Endodermal cell (in vitro differentiated cells): Measurements from ENCODE around the gene KATNA1. TPM values are rescaled to one million over a fixed set of nuclear protein-coding genes. Genes with fewer than 3 reads are reported as not detected.
A peak's percentile ranks its signal among the peaks of the same experiment; 100 is the strongest.

Experiments
- DNase-seq: peaks from one replicate; pipeline ENCODE4 v3.0.0-alpha.2; 2017
- H3K27ac ChIP-seq: 2 replicates; pipeline ENCODE4 v1.5.1; 2013; ENCODE audit warnings: mild to moderate bottlenecking, low read depth, low read length, moderate library complexity
- H3K27me3 ChIP-seq: 2 replicates; pipeline ENCODE4 v1.6.1; 2013; ENCODE audit warnings: mild to moderate bottlenecking, low read length, moderate library complexity; ENCODE audit not compliant: insufficient read depth, control insufficient read depth, poor library complexity, severe bottlenecking
- H3K36me3 ChIP-seq: 2 replicates; pipeline ENCODE4 v1.7.0; 2013; ENCODE audit warnings: mild to moderate bottlenecking, low read length, moderate library complexity; ENCODE audit not compliant: control insufficient read depth, insufficient read depth
- H3K4me1 ChIP-seq: one replicate; pipeline ENCODE4 v1.7.0; 2013; ENCODE audit warnings: low read length; ENCODE audit not compliant: control insufficient read depth, insufficient read depth
- H3K4me3 ChIP-seq: 2 replicates; pipeline ENCODE4 v1.5.1; 2013; ENCODE audit warnings: mild to moderate bottlenecking, low read length, moderate library complexity
- H3K9ac ChIP-seq: 2 replicates; pipeline ENCODE4 v1.6.1; 2013; ENCODE audit warnings: mild to moderate bottlenecking, low read length, moderate library complexity; ENCODE audit not compliant: poor library complexity, severe bottlenecking; ENCODE audit errors: extremely low read depth
- H3K9me3 ChIP-seq: 2 replicates; pipeline ENCODE4 v1.6.1; 2013; ENCODE audit warnings: mild to moderate bottlenecking, low read length, moderate library complexity; ENCODE audit not compliant: control insufficient read depth
- H3K27ac Mint-ChIP-seq: 2 replicates; pipeline ENCODE4 v1.8.0; 2020; ENCODE audit warnings: mixed read lengths
- H3K27me3 Mint-ChIP-seq: 2 replicates; pipeline ENCODE4 v1.8.0; 2021; ENCODE audit warnings: mild to moderate bottlenecking, mixed read lengths; ENCODE audit not compliant: insufficient read depth
- H3K36me3 Mint-ChIP-seq: 2 replicates; pipeline ENCODE4 v1.8.0; 2020; ENCODE audit warnings: low read depth, mixed read lengths
- H3K4me1 Mint-ChIP-seq: 2 replicates; pipeline ENCODE4 v1.8.0; 2020; ENCODE audit warnings: mixed read lengths
- H3K4me3 Mint-ChIP-seq: 2 replicates; pipeline ENCODE4 v1.8.0; 2020; ENCODE audit warnings: mild to moderate bottlenecking, moderate library complexity, mixed read lengths
- H3K9me3 Mint-ChIP-seq: 2 replicates; pipeline ENCODE4 v1.8.0; 2020; ENCODE audit warnings: mild to moderate bottlenecking, mixed read lengths
- WGBS, 2 experiments: methylation state at CpG; one replicate each; pipeline versions ENCODE4 v1.1.5 to v1.1.7; 2013; ENCODE audit warnings: missing lambda C conversion rate in 2 of 2, mixed read lengths in 1 of 2; ENCODE audit not compliant: insufficient coverage in 1 of 2, insufficient read length in 1 of 2; 5-methylcytosine and 5-hydroxymethylcytosine counted together
- total RNA-seq, 2 donors: library from RNA; stranded (reverse); fragmentation: NEBNext Ultra II Directional in 1 of 2; extraction: Animal tissue kit (Norgen Biotek cat#: 25700) in 1 of 2; gene quantifications; 2 replicates in 1 of 2; 3 replicates in 1 of 2; pipeline ENCODE4 v1.2.1, GENCODE V29; 2021
- TF ChIP-seq, protein P1 (sequence below): fragments of 200-600 bp; sonication (generic); conservative IDR thresholded peaks from 2 replicates; pipeline ENCODE4 v1.5.0; 2021; ENCODE audit warnings: antibody characterized with exemption, mild to moderate bottlenecking

KATNA1 gene
- total RNA-seq, 2 donors from 2014 or later: 17.1 to 28.2 TPM

DNA sequence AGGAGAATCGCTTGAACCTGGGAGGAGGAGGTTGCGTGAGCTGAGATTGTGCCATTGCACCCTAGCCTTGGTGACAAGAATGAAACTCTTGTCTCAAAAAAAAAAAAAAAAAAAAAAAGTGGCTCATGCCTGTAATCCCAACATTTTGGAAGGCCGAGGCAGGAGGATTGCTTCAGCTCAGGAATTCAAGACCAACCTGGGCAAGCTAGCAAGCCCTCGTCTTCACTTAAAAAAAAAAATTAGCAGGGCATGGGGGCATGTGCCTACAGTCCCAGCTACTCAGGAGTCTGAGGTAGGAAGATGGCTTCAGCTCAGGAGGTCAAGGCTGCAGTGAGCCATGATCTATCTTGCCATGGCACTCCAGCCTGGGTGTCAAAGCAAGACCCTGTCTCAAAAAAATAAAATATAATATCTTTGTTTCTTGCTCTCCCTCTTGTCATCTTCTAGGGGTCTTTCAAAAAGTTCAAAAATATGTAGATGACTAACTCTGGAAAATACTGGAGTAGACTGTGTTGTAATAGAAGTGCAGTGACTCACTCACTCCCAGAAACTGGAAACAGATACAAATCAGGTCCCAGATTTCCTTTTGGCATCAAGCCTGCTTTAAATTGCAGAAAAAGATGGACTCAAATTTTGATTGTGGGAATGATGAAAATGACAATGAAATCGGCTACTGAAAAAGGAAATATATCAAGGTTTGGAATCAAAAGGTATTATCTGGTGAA lies 85.1 kb downstream of the KATNA1 start:
- no peak overlapping the region for H3K27ac ChIP-seq

DNA sequence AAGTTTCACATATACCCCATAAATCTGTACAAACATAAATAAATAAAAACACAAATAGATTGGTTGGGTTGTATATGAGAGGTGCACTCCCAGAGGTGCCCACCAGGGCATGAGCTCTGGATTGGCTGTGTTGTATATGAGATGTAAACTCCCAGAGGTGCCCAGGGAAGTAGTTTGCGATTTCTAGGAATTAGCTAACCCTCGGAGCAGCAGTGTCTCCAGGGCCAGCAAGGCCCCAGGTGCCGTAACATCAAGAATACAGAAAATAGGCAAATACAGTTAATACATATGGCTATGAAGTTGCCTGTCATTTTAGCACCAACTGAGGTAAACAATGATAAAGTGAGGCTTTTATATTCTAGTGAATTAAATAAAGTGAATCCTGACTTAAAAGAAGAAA lies 87.8 kb downstream of the KATNA1 start:
- TF ChIP-seq, protein P1, sequence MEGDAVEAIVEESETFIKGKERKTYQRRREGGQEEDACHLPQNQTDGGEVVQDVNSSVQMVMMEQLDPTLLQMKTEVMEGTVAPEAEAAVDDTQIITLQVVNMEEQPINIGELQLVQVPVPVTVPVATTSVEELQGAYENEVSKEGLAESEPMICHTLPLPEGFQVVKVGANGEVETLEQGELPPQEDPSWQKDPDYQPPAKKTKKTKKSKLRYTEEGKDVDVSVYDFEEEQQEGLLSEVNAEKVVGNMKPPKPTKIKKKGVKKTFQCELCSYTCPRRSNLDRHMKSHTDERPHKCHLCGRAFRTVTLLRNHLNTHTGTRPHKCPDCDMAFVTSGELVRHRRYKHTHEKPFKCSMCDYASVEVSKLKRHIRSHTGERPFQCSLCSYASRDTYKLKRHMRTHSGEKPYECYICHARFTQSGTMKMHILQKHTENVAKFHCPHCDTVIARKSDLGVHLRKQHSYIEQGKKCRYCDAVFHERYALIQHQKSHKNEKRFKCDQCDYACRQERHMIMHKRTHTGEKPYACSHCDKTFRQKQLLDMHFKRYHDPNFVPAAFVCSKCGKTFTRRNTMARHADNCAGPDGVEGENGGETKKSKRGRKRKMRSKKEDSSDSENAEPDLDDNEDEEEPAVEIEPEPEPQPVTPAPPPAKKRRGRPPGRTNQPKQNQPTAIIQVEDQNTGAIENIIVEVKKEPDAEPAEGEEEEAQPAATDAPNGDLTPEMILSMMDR: peak; percentile 71
- Mint-ChIP-seq H3K27me3 (peaks cover 59% of the 10 kb centered on the region), H3K4me1 (peaks cover 2% of the 10 kb centered on the region), H3K4me3 (no peak overlapping the region), H3K36me3 (no peaks in the 10 kb centered on the region), H3K27ac (no peak overlapping the region), H3K9me3 (no peaks in the 10 kb centered on the region)
- H3K9me3 ChIP-seq: no peaks in the 10 kb centered on the region
- no peaks in the 10 kb centered on the region for H3K36me3 ChIP-seq
- H3K4me1 ChIP-seq: peaks cover 4% of the 10 kb centered on the region
- peak; percentile 76 for DNase-seq
- WGBS, 2 experiments: 79 to 84% methylated on average over 3 of the region's 3 CpGs
- no peak overlapping the region for H3K4me3 ChIP-seq
- peaks cover 69% of the 10 kb centered on the region for H3K27me3 ChIP-seq
- H3K27ac ChIP-seq: no peak overlapping the region
- no peak overlapping the region for H3K9ac ChIP-seq

More for the DNA sequence above, 85.1 kb downstream of the KATNA1 start:
- H3K36me3 Mint-ChIP-seq: no peaks in the 10 kb centered on the region
- peaks cover 35% of the 10 kb centered on the region for H3K27me3 Mint-ChIP-seq
- Histone ChIP-seq H3K27me3 (peaks cover 45% of the 10 kb centered on the region), H3K4me1 (peaks cover 4% of the 10 kb centered on the region), H3K36me3 (no peaks in the 10 kb centered on the region), H3K4me3 (no peak overlapping the region), H3K9me3 (no peaks in the 10 kb centered on the region), H3K9ac (no peak overlapping the region)
- TF ChIP-seq, protein P1: no peak
- H3K9me3 Mint-ChIP-seq: no peaks in the 10 kb centered on the region
- no peak overlapping the region for H3K4me3 Mint-ChIP-seq
- H3K4me1 Mint-ChIP-seq: peaks cover 8% of the 10 kb centered on the region
- no peak for DNase-seq
- 83 to 90% methylated on average over 5 of the region's 5 CpGs for WGBS, 2 experiments
- H3K27ac Mint-ChIP-seq: no peak overlapping the region

DNA sequence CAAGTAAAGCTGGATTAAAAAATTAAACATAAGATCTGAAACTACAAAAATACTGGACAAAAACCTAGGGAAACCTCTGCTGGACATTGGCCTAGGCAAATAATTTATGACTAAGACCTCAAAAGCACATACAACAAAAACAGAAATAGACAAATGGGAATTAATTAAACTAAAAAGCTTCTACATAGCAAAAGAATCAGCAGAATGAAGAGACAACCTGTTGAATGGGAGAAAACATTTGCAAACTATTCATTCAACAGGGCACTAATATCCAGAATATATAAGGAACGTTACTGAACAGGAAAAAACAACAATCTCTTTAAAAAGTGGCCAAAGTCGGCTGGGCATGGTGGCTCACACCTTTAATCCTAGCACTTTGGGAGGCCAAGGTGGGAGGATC lies 89.1 kb downstream of the KATNA1 start:
- no peaks in the 10 kb centered on the region for H3K9me3 ChIP-seq
- H3K4me1 ChIP-seq: no peaks in the 10 kb centered on the region
- no peak overlapping the region for H3K4me3 Mint-ChIP-seq
- peaks cover 63% of the 10 kb centered on the region for H3K27me3 Mint-ChIP-seq
- H3K4me3 ChIP-seq: no peak overlapping the region
- H3K27ac Mint-ChIP-seq: no peak overlapping the region
- no peaks in the 10 kb centered on the region for H3K36me3 ChIP-seq
- H3K27me3 ChIP-seq: peaks cover 77% of the 10 kb centered on the region
- H3K9me3 Mint-ChIP-seq: no peaks in the 10 kb centered on the region
- TF ChIP-seq, protein P1: no peak
- DNase-seq: no peak
- H3K4me1 Mint-ChIP-seq: no peaks in the 10 kb centered on the region
- no peaks in the 10 kb centered on the region for H3K36me3 Mint-ChIP-seq
- no peak overlapping the region for H3K9ac ChIP-seq
- H3K27ac ChIP-seq: no peak overlapping the region
- 81% methylated on average over 2 of the region's 2 CpGs; no CpG with 5 or more reads in 1 of the 2 experiments for WGBS, 2 experiments
